Cortex of kidney (tissue), 1 donor: ENCODE results near the gene CD9.
"Not testable (repeated sequence)": the region's sequence is repeated elsewhere in the genome, so short reads cannot be mapped to it uniquely, and the experiment has no call there.

Experiments used
- DNase-seq: peaks from one replicate; lab custom pipeline; 2025; lab: John Stamatoyannopoulos, UW

The CD9 gene

DNA sequence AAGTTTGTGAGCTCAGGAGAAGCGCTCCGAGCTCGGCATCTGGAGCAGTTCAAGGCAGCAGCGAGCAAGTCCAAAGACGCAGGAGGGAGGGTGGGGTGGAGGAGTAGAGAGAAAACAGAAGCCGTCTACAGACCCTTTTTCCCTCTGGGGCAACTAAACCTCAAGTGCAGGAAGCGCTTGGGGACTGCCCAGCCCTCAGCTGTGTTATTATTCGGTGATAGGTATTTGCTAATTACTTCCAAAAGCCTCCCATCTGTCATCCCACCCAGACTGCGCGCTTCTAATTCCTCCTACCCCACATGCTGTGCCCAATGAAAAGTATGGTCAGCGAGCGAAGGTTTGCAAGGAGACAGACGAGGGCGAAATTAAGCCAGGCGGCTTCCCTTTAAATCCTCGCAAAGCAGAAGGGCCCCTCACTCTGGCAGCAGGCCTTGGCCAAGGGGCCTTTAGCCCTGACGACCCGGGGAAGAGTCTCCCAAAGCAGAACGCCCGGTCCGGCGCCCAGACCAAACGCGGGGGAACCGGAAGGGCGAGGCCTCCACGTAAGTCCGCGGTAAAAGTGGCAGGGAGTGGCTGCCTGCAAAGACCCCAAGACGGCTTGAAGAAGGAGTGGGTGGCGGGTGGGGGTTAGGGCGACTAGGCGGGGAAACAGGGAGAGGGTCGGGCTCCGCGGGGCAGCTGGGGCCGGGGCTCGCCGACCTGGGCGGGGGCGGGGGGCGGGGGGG, 507 bp upstream of the CD9 start:
- DNase-seq = no peak

DNA sequence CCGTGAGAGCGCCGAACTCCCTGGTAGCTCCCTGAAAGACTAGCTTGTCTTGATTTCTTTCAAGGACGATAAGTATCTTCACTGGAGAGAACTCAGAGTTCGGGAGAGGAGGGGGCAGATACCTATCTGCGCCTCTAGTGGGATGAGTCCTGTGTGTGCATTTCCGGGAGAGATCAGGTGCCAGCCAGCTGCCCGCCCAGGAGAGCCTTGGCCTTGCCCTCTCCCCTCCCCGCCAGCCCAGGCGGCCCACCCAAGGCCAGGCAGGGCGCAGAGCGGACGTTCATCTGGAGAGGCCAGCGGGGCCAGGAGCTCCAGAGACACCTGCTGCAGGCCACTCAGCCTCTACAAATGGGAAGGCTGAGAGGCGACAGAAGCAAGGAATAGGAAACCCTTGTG, 1.0 kb downstream of the CD9 start:
- DNase-seq = no peak

DNA sequence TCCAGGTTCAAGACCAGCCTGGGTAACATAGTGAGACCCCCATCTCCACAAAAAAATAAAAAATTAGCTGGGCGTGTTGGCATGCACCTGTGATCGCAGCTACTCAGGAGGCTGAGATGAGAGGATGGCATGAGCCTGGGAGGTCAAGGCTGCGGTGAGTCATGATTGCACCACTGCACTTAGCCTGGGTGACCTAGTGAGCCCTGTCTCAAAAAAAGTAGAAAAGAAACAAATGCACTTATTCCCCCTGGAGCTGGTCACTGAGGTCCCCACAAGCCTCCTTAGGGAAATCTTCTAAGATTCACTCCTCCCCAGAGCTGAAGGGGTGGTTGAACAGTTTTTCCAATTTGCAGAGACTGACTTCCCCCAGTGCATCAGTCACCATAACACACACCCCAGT, 1.6 kb downstream of the CD9 start:
- DNase-seq = no peak

DNA sequence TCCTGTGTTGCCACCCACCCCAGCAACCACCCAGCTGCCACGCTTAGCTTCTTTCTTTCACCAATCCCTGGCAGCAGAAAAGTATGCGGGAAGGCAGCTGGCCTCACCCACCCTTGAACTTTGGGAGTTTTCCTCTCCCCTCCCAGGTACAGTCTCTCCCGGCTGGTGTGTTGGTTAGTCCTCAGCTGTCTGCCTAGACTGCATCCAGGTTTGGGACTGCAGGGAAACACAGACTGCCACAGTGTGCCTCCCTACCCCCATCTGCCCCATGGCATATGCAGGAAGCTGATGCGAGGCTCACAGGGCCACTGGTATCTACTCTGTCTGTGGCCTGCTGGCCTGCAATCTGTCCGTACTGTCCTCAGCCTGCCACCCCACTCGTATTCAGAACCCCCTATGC, 2.1 kb downstream of the CD9 start:
- no peak for DNase-seq

DNA sequence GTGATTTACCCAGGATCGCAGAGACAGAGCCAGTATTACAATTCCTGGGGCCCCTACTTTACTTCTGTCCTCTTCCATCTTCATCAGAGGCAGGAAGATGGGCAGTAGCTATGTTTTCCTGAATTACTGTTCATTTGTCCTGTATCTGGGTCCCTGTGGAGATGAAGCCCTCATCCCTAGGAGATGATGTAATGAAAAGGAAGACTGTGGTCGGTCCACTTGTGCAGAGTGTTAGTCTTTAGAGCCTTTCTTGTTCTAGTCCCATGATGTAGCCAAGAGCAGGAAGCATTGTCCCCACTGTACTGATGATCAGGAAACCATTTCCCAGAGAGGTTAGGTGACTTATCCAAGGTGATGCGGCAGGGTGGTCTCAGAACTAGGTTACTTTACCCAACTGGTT, 2.6 kb downstream of the CD9 start:
- no peak for DNase-seq

DNA sequence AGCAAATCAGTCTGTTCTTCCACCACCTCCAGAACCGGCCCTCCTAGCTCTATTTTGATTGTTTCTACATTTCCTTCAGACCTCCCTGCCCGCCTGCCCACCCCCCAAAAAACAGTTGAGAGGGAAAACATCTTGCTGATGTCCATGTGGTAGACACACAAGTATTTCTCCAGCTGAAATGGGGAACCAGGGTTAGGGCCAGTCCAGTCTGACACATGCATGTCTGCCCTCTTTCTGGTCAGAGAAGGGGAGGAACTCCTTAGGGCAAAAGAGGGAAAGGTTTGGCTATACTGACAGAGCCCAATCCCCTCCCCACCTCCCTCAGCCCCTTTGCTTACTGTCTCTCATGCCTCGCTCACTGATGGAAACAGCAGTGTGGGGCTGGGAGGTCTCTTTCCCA, 3.4 kb downstream of the CD9 start:
- DNase-seq = no peak

DNA sequence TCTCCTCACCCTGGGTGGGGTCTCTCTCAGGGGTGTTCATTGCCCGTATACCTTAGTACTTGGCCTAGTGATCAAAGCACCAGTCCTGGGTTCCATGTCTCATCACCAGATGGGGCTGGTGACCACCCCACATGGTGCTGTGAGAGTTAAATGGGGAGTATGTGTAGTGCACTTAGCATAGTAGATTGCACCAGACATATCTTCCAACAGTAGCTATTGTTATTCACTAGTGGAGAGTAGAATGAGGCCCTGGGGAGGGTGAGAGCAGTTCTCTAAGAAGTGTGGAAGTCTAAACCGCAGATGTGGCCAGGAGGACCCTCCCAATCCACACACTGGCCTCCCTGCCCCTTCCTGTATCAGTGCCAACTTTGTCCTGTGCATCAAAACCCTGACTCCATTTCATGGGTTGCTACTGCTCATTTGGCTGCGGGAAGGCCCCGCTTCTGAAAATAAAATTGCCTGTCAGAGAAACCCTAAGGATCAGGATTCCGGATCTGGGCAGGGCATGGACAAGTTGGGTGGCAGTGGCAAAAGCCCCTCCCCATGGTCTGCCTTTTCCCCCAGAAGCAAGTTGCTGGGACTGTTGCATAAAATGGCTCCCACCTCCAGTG, 4.4 kb downstream of the CD9 start:
- no peak for DNase-seq

DNA sequence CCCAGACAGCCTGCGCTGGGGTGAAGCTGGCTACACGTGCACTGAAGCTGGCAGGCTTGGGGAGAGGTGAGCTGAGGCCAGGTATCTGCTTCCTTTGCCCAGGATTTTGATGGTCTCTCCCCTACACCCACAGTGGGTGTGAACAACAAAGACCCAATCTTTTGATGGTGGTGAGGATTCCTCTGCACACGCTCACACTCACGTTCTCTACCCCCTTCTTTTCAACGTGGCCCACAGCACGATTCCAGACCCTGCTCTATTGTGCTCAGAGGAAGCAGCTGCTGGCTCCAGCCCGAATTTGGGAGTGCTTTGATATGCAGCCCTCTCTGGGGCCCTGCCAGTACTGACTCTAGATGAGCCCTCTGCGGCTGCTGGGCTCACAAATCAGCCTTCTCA, 4.9 kb downstream of the CD9 start:
- DNase-seq = no peak

DNA sequence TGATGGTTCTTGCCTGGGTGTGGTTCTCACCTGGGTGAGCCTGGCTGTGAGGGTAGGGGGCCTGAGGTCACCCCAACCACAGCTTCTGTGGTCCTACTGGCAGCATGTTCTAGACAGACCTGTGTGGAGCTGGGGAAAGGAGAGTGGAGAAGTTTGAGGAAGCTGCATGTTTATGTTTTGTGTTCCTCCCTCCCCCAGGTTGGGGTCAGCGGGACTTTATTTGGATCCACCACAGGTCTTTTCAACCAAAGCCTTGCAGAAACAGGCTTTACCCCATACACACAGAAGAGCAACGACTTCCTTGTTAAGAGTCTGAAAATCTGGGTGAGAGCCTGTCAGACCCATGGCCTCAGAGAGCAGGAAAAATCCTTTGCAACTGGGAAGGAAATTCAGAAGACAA, 5.6 kb downstream of the CD9 start:
- DNase-seq = no peak

DNA sequence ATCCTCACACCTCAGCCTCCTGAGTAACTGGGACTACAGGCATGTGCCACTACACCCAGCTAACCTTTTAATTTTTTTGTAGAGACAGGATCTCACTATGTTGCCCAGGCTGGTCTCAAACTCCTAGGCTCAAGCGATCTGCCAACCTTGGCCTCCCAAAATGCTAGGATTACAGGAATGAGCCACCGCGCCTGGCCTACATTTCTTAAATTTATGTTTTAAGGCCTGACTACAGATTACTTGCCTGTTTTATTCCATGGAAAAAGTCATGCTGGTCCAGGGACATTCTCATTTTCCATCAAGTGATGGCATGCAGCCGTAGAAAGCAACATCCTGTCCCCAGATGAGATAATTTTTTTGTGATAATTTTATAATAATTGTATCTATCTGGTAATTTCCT, 6.1 kb downstream of the CD9 start:
- no peak for DNase-seq

DNA sequence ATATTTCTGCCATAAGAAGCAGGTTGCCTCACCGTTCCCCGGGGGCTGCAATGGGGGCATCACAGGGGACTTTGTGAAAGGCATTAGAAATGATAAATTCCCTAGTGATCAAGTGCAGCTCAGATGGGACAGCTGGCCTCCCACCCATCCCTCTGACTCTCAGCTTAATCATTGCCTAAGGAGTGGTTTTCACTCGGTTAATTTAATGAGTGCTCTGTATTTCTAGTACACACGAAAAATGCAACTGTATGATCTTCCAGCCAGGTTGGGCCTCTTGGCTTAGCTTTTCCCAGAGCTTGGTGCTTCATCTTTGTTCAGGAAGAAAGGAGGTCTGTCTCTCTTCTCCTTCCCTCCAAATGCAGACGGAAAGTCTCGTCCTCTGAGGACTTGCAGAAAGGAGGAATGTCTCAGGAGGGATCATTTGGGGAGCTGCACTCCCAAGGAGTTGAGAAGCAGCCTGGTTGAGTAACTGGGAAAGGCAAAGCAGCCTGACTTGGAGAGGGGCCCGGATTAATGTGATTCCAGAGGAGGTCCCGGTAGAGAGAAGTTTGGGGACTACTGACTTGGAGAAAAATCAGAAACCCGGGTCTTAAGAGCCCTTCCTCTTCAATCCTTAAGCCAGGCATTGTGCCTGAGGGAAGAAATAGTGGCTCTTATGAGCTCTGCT, 7.2 kb downstream of the CD9 start:
- no peak for DNase-seq

DNA sequence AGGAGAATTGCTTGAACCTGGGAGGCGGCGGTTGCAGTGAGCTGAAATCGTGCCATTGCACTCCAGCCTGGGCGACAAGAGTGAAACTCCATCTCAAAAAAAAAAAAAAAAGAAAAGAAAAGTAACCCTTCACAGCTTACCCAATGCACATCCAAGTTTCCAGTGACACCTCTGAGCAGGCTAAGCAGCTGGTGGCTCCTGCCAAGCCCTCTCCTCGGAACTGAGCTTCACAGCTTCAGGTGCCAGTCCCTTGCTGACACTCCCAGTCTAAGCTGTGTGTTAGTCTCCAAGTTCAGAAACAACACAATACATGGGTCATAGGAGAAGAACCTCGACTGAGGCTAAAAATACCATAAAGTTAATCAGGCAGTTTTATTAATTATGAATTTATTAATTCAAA, 7.9 kb downstream of the CD9 start:
- no peak for DNase-seq

DNA sequence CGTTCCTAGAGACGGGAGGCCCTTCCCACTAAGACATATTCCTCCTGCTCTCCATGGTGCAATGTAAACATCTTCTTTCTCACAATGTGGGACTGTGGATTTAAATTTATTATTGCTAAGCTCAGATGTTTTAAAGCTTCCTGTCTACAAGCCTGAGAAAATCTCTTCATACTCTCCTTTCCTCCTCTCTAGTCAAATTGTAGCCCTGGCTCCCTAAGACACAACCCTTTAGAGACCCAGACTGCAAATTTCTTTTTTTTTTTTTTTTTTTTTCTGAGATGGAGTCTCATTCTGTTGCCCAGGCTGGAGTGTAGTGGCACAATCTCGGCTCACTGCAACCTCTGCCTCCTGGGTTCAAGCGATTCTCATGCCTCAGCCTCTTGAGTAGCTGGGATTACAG, 9.2 kb downstream of the CD9 start:
- not testable (repeated sequence) for DNase-seq

DNA sequence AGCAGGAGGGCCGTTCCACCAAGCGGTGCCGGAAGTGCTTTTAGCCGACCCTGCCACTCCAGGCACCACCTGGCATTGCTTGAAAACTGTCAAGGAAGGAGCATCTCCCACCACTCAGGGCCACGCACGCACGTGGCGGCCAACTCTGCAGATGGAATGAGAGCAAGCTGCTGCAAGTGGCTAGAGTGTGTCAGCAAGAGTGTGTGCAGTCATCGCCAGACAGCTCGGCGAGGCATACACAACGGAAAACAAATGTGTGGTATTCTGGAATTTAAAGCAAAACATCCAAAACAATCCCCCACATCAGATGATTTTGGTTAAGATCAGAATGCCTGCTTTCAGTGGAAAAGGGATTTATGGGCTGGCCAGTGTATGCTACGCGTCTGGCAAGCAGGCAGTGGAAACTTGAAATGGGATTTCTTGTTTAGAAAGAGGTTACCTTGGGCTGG, 11.2 kb downstream of the CD9 start:
- no peak for DNase-seq

DNA sequence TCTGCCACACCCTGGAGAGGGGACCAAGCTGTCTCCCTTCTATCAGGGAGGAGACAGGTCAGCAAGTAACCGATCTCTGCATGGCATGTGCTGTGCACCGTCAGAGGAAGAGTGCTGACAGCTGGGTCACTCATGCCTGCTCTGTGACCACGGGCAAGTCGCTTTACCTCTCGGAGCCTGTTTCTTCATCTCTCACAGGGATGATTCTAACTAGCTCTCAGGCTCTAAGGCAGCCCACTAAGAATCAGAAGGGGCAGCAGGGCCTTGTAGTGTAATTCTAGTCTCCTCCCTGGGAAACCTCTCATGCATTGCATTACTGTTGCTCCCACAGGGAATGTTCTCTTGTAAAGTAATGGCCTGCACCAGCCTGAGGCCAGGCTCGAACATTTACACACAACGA, 11.9 kb downstream of the CD9 start:
- DNase-seq = no peak

DNA sequence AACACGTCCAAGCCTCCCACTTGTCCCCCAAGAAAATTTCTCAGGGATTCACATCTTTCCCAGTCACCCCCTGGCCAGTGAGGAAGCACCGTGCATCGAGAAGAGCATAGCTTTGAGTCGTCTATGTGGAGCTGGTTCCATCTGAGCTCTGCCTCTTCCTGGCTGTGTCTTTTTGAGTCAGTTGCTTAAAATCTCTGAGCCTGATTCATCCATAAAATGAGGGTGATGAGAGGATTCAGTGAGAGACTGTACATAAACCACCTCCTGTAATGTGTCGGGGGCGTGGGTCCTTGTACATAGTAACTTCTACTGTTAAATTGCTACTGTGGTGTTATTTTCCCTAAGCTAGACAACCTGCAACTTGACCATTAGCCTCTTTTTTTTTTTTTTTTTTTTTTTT, 13.8 kb downstream of the CD9 start:
- DNase-seq = no peak

DNA sequence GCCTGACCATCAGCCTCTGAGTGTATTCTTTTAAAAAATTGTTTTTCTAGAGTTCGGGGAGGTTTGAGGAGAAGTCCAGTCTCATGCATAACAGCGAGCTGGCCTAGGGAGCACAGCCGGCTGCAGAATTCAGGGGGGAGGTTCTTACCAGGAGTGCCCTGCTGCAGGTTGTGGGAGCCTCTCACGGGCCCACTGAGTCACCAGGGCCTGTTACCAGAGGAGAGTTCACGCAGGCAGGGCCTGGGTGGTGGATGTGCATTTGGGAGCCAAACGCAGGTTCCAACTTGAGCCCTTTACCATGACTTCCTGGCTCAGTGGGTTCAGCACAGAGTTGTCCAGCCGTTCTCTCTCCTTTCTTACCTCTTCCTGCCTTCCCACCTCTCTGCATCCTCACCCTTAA, 14.4 kb downstream of the CD9 start:
- no peak for DNase-seq

DNA sequence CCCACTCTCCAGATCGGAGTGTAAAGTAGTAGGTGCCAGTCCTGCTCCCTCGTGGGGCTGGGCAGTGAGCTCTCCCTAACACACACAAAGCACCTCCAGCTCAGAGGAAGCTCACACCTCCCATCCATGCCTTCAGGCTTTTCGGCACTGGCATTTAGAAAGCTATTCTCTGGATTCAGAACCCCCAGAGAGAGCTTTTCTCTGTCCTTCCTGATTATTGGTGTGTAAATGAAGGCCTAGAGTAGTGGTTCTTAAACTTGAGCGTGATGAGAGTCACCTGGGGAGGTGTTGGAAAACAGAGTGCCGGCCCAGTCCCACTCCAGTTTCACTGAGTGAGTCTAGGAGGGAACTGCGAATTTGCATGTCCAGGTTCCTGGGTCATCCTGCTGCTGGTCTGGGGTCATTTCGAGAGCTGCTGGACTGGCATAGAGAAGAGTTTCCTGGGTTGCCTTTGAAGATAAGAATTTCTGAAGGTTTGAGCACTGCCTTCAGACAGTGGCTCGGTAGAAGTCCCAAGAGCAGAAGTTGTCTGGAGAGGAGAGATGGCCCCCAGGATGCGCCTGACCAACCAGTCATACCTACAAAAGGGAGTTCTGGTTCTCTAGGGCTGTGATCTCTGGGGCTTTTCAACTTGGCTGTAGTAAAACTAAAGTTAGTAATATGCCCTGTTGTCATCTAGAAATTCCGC, 15.1 kb downstream of the CD9 start:
- no peak for DNase-seq

DNA sequence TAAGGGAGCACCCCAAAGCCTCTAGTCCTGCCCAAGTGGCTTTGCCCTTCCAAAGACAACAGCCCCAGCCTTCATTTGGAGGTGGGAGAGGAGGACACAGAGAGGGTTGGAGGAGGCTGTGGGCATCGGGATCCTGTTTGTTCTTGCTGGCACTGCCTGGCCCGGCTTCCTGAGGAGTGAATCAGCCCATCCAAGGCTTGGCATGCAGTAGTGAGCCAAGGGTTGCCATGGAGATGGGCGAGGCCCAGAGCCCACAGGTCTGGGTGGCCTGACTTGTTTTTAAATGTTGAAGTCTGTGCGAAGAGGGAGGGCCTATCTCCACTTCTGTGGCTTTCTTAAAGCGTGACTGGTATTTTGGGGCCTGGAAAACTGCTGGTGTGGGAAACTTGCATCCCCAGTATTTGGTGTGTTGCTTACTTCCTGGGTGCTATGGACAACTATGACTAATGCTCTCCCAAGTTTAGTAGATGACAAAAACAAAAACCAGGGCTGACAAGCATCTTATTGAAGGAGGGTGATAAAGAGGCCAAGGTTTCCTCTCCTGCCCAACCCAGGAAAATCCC, 15.8 kb downstream of the CD9 start:
- DNase-seq = no peak

DNA sequence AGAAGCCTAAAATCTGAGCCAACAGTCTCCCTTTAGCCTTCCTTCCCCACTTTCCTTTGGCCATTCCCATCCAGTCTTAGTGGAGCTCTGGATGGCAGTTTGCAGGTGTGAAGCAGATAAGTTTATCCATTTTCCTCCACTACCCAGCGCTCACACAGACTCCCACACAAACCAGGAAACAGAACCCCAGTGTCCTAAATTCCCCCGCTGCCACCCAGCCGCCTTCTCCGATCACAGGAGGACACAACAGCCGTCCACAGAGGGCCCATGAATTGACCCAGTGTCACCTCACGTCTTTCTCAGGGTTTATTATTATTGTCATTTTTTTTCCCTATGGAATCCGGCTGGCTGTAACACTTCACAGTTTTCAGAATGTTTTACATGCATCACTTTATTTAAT, 16.4 kb downstream of the CD9 start:
- no peak for DNase-seq

DNA sequence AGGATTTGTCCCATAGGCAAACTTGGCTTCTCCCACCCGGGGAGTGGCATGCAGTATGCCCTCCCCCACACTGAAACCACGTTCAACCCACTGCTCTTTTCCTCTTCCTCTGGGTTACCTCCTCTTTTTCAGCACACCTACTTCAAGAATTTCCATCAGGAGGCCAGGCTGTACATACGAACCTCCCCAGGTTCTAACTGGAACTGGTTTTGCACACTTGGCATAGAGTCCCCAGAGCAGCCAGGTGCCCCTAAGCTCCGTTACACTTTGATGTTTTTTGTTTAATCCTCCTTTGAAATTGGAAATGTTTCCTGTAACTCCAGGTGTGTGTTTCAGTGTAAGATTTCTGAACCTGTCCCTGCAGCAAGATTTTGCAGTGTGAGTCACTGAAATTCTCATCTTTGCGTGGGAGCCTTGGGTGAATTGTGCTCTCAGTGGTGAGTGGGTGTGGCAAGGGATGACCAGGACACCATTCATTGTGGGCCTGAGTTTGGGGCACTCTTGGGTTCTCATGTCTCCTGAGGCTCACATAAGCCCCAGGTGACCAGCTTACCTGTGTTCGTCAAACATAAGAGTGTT, 18.2 kb downstream of the CD9 start:
- DNase-seq = no peak

DNA sequence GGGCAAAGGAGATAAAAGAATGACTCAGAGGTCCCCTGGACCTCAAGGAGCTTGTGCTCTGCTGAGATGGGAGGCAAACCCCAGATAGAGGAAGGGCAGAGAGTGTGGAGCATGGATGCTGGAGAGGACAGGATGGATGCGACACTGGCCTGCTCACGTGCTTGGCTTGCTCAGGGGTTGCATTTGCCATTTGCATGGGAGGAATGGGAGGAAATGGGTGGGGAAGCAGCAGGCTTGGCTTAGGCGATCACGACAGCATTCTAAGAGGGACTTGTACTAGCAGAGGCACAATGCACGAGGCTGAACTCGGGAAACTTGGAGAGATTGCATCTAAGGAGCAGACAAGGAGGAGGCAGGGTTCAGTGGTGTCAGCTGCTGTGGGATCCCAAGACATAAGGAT, 19.8 kb downstream of the CD9 start:
- DNase-seq = no peak
